ENCODE measurements around the gene CLIC3.
A peak's percentile ranks its signal among the peaks of the same experiment; 100 is the strongest.

CLIC3 gene

GRCh38 chr9:136951541-136952320 is 44.6 kb downstream of the CLIC3 start, which contains the start of gene LCN12:
Gene LCN12, plus strand, starts transcription at chr9:136952273. Its CDS starts 55 bp downstream, at chr9:136952328.
- DNase-seq (ENCODE audit: low spot score): no peak

DNA sequence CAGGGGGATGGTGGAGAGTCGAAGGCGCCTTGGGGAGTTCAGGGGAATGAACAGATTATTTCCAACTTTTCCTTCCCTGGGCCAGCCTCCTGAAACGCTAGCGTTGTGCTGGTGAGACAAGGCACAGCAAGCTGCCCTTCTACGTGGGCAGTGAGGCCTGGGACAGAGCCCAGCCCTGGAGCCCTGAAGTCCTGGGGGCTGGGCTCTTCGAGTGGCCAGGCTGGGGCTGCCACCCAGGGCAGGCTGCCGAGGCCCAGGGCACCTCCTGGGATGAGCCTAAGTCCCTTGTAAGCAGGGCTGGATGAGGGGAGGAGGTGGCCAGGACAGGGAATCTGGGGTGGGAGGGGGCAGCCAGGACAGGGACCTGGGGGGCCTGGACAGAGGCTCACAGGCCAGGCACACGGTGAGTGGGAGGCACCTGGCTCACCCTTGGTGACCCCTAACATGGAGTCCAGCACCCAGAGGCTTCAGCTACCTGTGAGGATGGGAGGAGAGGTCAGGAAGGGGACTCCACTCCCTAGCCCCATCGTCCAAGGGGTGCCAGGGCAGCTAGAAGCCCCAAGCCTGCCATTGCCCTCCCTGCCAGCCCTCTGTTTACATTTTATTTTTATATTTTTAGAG is 45.6 kb downstream of the CLIC3 start:
- DNase-seq (ENCODE audit: low spot score): no peak

DNA sequence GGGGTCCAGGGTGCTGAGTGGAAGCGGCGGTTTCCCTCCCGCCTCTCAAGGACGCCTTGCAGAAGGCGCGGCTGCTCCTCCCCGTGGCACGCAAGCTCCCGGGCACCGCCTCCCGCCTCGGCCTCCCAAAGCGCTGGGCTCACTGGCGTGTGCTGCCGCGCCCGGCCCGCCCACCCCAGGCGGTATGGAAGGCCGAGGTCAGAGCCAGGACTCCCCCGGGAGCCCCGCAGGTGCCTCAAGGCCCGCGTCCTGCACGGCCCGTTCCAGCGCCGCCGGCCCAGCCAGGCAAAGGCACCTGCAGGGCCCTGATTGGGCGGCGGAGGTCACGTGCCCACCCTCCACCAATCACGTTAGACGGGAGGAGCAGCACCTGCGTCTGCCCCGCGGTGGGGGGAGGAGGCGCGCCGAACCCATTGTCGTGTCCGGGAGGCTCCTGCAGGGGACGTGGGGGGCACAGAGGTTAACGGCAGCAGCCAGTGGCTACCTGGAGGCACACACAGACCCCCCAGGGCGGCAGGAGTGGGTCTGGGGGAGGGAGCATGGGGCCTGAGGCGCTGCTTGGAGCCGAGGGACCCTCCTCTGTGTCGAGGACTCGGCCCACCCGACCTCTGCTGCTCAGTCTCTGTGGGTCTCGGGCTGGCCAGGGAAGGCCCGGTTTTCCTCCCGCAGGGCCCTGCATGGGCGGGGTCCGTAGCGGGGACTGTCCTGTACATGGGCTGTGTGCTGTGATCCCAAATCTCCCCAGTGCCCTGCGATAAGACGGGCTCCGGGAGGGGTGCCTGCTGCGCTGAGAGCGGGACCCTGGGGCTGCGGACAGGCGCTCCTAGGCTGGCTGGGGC is 46.3 kb downstream of the CLIC3 start:
- peak; percentile 97 for DNase-seq (ENCODE audit: low spot score)

GRCh38 chr9:136949239-136949816 is 47.0 kb downstream of the CLIC3 start:
- DNase-seq (ENCODE audit: low spot score): no peak

GRCh38 chr9:136947955-136948510 is 48.3 kb downstream of the CLIC3 start:
- DNase-seq (ENCODE audit: low spot score): no peak

- DNase-seq (ENCODE audit: low spot score): no peak
Observed at GRCh38 chr9:136947028-136947891, 49.1 kb downstream of the CLIC3 start.

- DNase-seq (ENCODE audit: low spot score): no peak
Observed at GRCh38 chr9:136946228-136947027, 49.9 kb downstream of the CLIC3 start.

DNA sequence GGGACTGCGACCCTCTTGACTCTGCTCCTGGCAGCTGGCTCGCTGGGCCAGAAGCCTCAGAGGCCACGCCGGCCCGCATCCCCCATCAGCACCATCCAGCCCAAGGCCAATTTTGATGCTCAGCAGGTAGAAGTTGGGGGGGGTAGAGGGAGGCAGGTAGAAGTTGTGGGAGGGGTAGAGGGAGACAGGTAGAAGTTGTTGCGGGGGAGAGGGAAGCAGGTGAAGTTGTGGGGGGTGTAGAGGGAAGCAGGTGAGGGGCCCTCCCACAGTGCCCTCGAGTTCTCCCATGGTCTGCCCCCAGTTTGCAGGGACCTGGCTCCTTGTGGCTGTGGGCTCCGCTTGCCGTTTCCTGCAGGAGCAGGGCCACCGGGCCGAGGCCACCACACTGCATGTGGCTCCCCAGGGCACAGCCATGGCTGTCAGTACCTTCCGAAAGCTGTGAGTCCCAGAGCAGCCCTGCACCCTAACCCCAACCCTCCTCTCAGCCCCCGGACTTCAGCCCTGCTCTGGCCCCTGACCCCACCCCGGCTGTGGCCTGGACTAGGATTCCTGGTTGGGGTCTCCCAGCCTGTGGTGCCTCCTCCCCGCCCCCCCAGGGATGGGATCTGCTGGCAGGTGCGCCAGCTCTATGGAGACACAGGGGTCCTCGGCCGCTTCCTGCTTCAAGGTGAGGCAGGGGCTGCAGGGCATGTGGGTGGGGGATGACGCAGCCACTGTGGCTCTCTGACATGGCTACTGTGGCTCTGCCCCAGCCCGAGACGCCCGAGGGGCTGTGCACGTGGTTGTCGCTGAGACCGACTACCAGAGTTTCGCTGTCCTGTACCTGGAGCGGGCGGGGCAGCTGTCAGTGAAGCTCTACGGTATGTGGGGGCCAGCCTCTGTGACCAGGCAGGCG is 50.8 kb downstream of the CLIC3 start:
- DNase-seq (ENCODE audit: low spot score): no peak

Measured in CD4-positive, alpha-beta T cell treated with Interleukin-15 for 4 hours (primary cell).